Common myeloid progenitor, CD34-positive (primary cell): ENCODE results near the gene RABGAP1.

ENCODE experiments used
- CTCF ChIA-PET: fragments of 350-600 bp; sonication (Branson Sonifier 250); formaldehyde crosslinking; loops from one replicate; lab custom pipeline; 2021; ENCODE audit warnings: antibody characterized with exemption; lab: Charles Lee
- POLR2A ChIA-PET: fragments of 350-600 bp; sonication (Branson Sonifier 250); formaldehyde crosslinking; loops from one replicate; lab custom pipeline; 2021; ENCODE audit warnings: antibody characterized with exemption; lab: Charles Lee
- DNase-seq, 3 donors: peaks; one replicate each; pipeline versions ENCODE4 v3.0.0 to v3.0.0-alpha.2; 2013
- H3K27ac ChIP-seq, 2 experiments: 1 replicate in 1 of 2; 2 replicates in 1 of 2; pipeline ENCODE4 v1.7.0; 2013; ENCODE audit warnings: inconsistent platforms in 2 of 2, low read length in 2 of 2, mild to moderate bottlenecking in 2 of 2, low read depth in 1 of 2, moderate library complexity in 1 of 2; ENCODE audit not compliant: severe bottlenecking in 2 of 2, insufficient read depth in 1 of 2, poor library complexity in 1 of 2
- H3K27me3 ChIP-seq, 5 experiments: replicated peaks in 2 of 5; 1 replicate in 3 of 5; 2 replicates in 2 of 5; pipeline versions ENCODE4 v1.6.1 to v1.7.0; 2013; ENCODE audit warnings: low read length in 4 of 5, mild to moderate bottlenecking in 2 of 5, moderate library complexity in 2 of 5, inconsistent platforms in 1 of 5; ENCODE audit not compliant: insufficient read depth in 5 of 5, control insufficient read depth in 4 of 5
- H3K36me3 ChIP-seq, 4 experiments: 1 replicate in 2 of 4; 2 replicates in 2 of 4; pipeline versions ENCODE4 v1.6.1 to v1.7.0; 2013; ENCODE audit warnings: low read length in 3 of 4, control low read depth in 1 of 4, mild to moderate bottlenecking in 1 of 4; ENCODE audit not compliant: control insufficient read depth in 4 of 4, insufficient read depth in 4 of 4
- H3K4me1 ChIP-seq, 4 experiments: 1 replicate in 3 of 4; 2 replicates in 1 of 4; pipeline versions ENCODE4 v1.6.1 to v1.7.1; 2013; ENCODE audit warnings: low read length in 3 of 4, mild to moderate bottlenecking in 3 of 4, control low read depth in 1 of 4, inconsistent platforms in 1 of 4, moderate library complexity in 1 of 4; ENCODE audit not compliant: control insufficient read depth in 4 of 4, insufficient read depth in 4 of 4; ENCODE audit errors: control extremely low read depth in 1 of 4
- H3K4me3 ChIP-seq, 7 experiments: 1 replicate in 4 of 7; 2 replicates in 3 of 7; pipeline versions ENCODE4 v1.5.1 to v1.7.0; 2013; ENCODE audit warnings: mild to moderate bottlenecking in 7 of 7, low read length in 6 of 7, moderate library complexity in 6 of 7, inconsistent platforms in 2 of 7, low read depth in 2 of 7, control low read depth in 1 of 7; ENCODE audit not compliant: insufficient read depth in 4 of 7, control insufficient read depth in 1 of 7; ENCODE audit errors: extremely low read depth in 1 of 7
- H3K9me3 ChIP-seq, 5 experiments: 1 replicate in 4 of 5; 2 replicates in 1 of 5; pipeline versions ENCODE4 v1.6.1 to v1.7.1; 2013; ENCODE audit warnings: low read length in 4 of 5, mild to moderate bottlenecking in 2 of 5, inconsistent platforms in 1 of 5, low read depth in 1 of 5, moderate library complexity in 1 of 5; ENCODE audit not compliant: control insufficient read depth in 4 of 5, insufficient read depth in 2 of 5; ENCODE audit errors: control extremely low read depth in 1 of 5
- WGBS: methylation state at CpG from one replicate; pipeline ENCODE4 v1.1.5; 2013; ENCODE audit not compliant: insufficient coverage; 5-methylcytosine and 5-hydroxymethylcytosine counted together

The RABGAP1 gene

GRCh38 chr9:123107639-123108285 is 166.9 kb downstream of the RABGAP1 start:
- peak in 2 of 3 donors; percentile 11 to 21 for DNase-seq
- no peak overlapping the region for H3K27ac ChIP-seq
- H3K27me3 ChIP-seq = no peaks in the 10 kb centered on the region
- H3K36me3 ChIP-seq = peaks cover 9 to 75% (median 61%) of the 10 kb centered on the region in 4 experiments
- peaks cover 0 to 26% (median 11%) of the 10 kb centered on the region in 4 experiments for H3K4me1 ChIP-seq
- H3K4me3 ChIP-seq = no peak overlapping the region
- ChIA-PET CTCF (interaction anchor here (1.5 to 1.9 kb wide), 2 partner anchors 8 to 11 kb away, joined by 3 to 9 read pairs; no protein-coding TSS in a partner anchor), POLR2A (no interaction called here)
- WGBS = 88% methylated on average over 9 of the region's 11 CpGs
- H3K9me3 ChIP-seq = no peaks in the 10 kb centered on the region

DNA sequence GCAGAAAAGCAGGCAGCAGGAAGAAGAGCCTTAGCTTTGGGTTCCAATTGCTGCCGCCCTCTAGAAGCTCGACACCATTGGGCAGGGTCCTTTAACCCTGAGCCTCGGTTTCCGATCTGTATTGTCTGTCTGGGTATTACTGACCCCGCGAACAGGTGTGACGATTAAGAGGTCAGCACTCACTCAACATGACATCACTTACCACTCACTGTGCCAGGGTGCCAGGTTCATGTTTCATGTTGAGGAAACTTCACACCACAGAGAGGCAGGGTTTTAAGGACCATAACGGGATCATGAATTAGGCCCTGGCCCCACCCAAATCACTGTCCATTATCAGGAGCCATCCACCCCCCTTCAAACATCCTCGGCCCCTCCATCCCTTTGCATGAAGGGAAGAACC is 168.2 kb downstream of the RABGAP1 start:
- 92% methylated on average over 9 of the region's 9 CpGs for WGBS
- H3K4me3 ChIP-seq = no peak overlapping the region
- CTCF ChIA-PET = interaction anchor here (0.7 kb wide), 1 partner anchor 241 kb away, joined by 4 read pairs; no protein-coding TSS in a partner anchor

GRCh38 chr9:123109540-123110279 is 168.9 kb downstream of the RABGAP1 start:
- POLR2A ChIA-PET = no interaction called here
- CTCF ChIA-PET = interaction anchor here (1.2 to 3.4 kb wide), 5 partner anchors 12 to 240 kb away, joined by 3 to 23 read pairs (median 5); no protein-coding TSS in a partner anchor
- no peak overlapping the region for H3K4me3 ChIP-seq
- H3K4me1 ChIP-seq = peaks cover 0 to 26% (median 11%) of the 10 kb centered on the region in 4 experiments
- no peak for DNase-seq
- no peaks in the 10 kb centered on the region for H3K9me3 ChIP-seq
- peaks cover 9 to 82% (median 51%) of the 10 kb centered on the region in 4 experiments for H3K36me3 ChIP-seq
- H3K27me3 ChIP-seq = no peaks in the 10 kb centered on the region
- WGBS = 89% methylated on average over 7 of the region's 15 CpGs
- H3K27ac ChIP-seq = peak overlapping the region in 1 of 2 experiments; percentile 9

More for the DNA sequence above, 168.2 kb downstream of the RABGAP1 start:
- H3K4me1 ChIP-seq = peaks cover 0 to 26% (median 11%) of the 10 kb centered on the region in 4 experiments
- no peak overlapping the region for H3K27ac ChIP-seq
- no peaks in the 10 kb centered on the region for H3K9me3 ChIP-seq
- POLR2A ChIA-PET = no interaction called here
- no peaks in the 10 kb centered on the region for H3K27me3 ChIP-seq
- no peak for DNase-seq
- H3K36me3 ChIP-seq = peaks cover 8 to 79% (median 55%) of the 10 kb centered on the region in 4 experiments

- ChIA-PET POLR2A (interaction anchor here (0.6 kb wide), 1 partner anchor 11 kb away, joined by 3 read pairs; no protein-coding TSS in a partner anchor), CTCF (interaction anchor here (0.9 to 3.4 kb wide), 10 partner anchors 14 to 243 kb away, joined by 3 to 23 read pairs (median 3); no protein-coding TSS in a partner anchor)
- H3K4me1 ChIP-seq = peaks cover 0 to 26% (median 11%) of the 10 kb centered on the region in 4 experiments
- no peaks in the 10 kb centered on the region for H3K9me3 ChIP-seq
- DNase-seq = no peak
- peak overlapping the region in 2 of 7 experiments; percentile 42 to 47 for H3K4me3 ChIP-seq
- H3K36me3 ChIP-seq = peaks cover 9 to 81% (median 38%) of the 10 kb centered on the region in 4 experiments
- peak overlapping the region in 1 of 2 experiments; percentile 63 for H3K27ac ChIP-seq
- 29% methylated on average over 6 of the region's 8 CpGs for WGBS
- no peaks in the 10 kb centered on the region for H3K27me3 ChIP-seq
Measured at GRCh38 chr9:123111427-123112014, 170.7 kb downstream of the RABGAP1 start.

- peaks cover 0 to 26% (median 11%) of the 10 kb centered on the region in 4 experiments for H3K4me1 ChIP-seq
- DNase-seq = peak; percentile 14 to 68 (median 53)
- H3K36me3 ChIP-seq = peaks cover 9 to 74% (median 32%) of the 10 kb centered on the region in 4 experiments
- H3K9me3 ChIP-seq = no peaks in the 10 kb centered on the region
- 59% methylated on average over 36 of the region's 43 CpGs for WGBS
- H3K27me3 ChIP-seq = no peaks in the 10 kb centered on the region
- POLR2A ChIA-PET = interaction anchor here (0.6 kb wide), 1 partner anchor 12 kb away, joined by 3 read pairs; no protein-coding TSS in a partner anchor
- CTCF ChIA-PET = interaction anchor here (0.9 to 3.4 kb wide), 7 partner anchors 22 to 241 kb away, joined by 3 to 23 read pairs (median 3); no protein-coding TSS in a partner anchor
- H3K27ac ChIP-seq = peak overlapping the region in 1 of 2 experiments; percentile 63
- H3K4me3 ChIP-seq = peak overlapping the region in 3 of 7 experiments; percentile 1 to 47 (median 42)
Measured at GRCh38 chr9:123112015-123112975, 171.5 kb downstream of the RABGAP1 start.

GRCh38 chr9:123113185-123113584 is 172.4 kb downstream of the RABGAP1 start:
- WGBS = 93% methylated on average over 6 of the region's 7 CpGs
- Histone ChIP-seq H3K4me3 (no peak overlapping the region), H3K27ac (no peak overlapping the region), H3K27me3 (no peaks in the 10 kb centered on the region), H3K4me1 (peaks cover 0 to 26% (median 11%) of the 10 kb centered on the region in 4 experiments), H3K9me3 (no peaks in the 10 kb centered on the region), H3K36me3 (peaks cover 9 to 66% (median 26%) of the 10 kb centered on the region in 4 experiments)
- ChIA-PET CTCF (interaction anchor here (1.2 to 3.4 kb wide), 3 partner anchors 112 to 240 kb away, joined by 3 to 23 read pairs (median 3); no protein-coding TSS in a partner anchor), POLR2A (no interaction called here)
- no peak for DNase-seq
